ENCODE data around the gene CMTM1.

The CMTM1 gene

DNA sequence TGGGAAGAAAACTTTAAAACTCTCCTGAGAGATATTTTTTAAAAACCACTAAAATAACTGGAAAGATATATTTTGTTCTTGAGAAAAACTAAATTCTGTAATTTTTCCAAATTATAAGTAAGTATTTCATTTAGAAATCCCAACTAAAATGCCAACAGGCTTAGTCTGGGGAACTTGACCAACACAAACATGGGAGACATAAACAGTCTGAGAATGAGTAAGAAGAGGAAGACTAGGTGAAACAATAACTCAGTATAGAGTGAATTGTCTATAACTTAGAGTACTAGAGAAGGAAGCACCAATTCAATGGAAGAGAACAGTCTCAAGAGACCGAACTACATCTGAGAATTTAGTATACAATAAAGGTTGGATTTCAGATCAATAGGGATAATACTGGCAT is 2.9 kb downstream of the CMTM1 start:
- Histone ChIP-seq H3K9me2 (replicated peaks; ENCODE audit: insufficient read depth, low read length) (no peaks in the 10 kb centered on the region), H3K9me3 (ENCODE audit: insufficient read depth, low read length) (no peaks in the 10 kb centered on the region), H3F3A (ENCODE audit: insufficient read depth) (peaks cover 10% of the 10 kb centered on the region; the same call in 1 of the 2 replicates), H3K9ac (ENCODE audit: low read length) (no peak overlapping the region), H3K79me2 (ENCODE audit: insufficient read depth, low read length) (no peaks in the 10 kb centered on the region), H3K27me3 (ENCODE audit: low read length) (no peaks in the 10 kb centered on the region), H4K20me1 (ENCODE audit: low read depth, low read length) (no peaks in the 10 kb centered on the region), H3K4me3 (ENCODE audit: insufficient read depth, low read length, poor library complexity, severe bottlenecking) (no peak overlapping the region), H3K4me2 (ENCODE audit: low read depth, low read length, poor library complexity, severe bottlenecking) (no peak overlapping the region), H2AFZ (ENCODE audit: low read depth, low read length, severe bottlenecking) (no peak overlapping the region), H3K27ac (ENCODE audit: low read depth, low read length) (no peak overlapping the region), H3K36me3 (ENCODE audit: low read length) (peaks cover 15% of the 10 kb centered on the region)
- TF ChIP-seq, protein P1, sequence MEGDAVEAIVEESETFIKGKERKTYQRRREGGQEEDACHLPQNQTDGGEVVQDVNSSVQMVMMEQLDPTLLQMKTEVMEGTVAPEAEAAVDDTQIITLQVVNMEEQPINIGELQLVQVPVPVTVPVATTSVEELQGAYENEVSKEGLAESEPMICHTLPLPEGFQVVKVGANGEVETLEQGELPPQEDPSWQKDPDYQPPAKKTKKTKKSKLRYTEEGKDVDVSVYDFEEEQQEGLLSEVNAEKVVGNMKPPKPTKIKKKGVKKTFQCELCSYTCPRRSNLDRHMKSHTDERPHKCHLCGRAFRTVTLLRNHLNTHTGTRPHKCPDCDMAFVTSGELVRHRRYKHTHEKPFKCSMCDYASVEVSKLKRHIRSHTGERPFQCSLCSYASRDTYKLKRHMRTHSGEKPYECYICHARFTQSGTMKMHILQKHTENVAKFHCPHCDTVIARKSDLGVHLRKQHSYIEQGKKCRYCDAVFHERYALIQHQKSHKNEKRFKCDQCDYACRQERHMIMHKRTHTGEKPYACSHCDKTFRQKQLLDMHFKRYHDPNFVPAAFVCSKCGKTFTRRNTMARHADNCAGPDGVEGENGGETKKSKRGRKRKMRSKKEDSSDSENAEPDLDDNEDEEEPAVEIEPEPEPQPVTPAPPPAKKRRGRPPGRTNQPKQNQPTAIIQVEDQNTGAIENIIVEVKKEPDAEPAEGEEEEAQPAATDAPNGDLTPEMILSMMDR (IDR thresholded peaks at IDR 0.05; ENCODE audit: insufficient read depth, low read length, poor library complexity, severe bottlenecking), result no peak
- no peak for TF ChIP-seq EZH2phosphoT487 (conservative IDR thresholded peaks at IDR 0.05; ENCODE audit: low read length)

- TF ChIP-seq, protein P1 (IDR thresholded peaks at IDR 0.05; ENCODE audit: insufficient read depth, low read length, poor library complexity, severe bottlenecking), result no peak
- TF ChIP-seq EZH2phosphoT487 (conservative IDR thresholded peaks at IDR 0.05; ENCODE audit: low read length), result no peak
- no peaks in the 10 kb centered on the region for H4K20me1 ChIP-seq (ENCODE audit: low read depth, low read length)
- H3K9me3 ChIP-seq (ENCODE audit: insufficient read depth, low read length), result no peaks in the 10 kb centered on the region
- peaks cover 14% of the 10 kb centered on the region for H3K36me3 ChIP-seq (ENCODE audit: low read length)
- no peak overlapping the region for H2AFZ ChIP-seq (ENCODE audit: low read depth, low read length, severe bottlenecking)
- H3K4me2 ChIP-seq (ENCODE audit: low read depth, low read length, poor library complexity, severe bottlenecking), result no peak overlapping the region
- H3F3A ChIP-seq (ENCODE audit: insufficient read depth), result peaks cover 10% of the 10 kb centered on the region; the same call in 1 of the 2 replicates
- H3K4me3 ChIP-seq (ENCODE audit: insufficient read depth, low read length, poor library complexity, severe bottlenecking), result no peak overlapping the region
- H3K9me2 ChIP-seq (replicated peaks; ENCODE audit: insufficient read depth, low read length), result no peaks in the 10 kb centered on the region
- no peaks in the 10 kb centered on the region for H3K27me3 ChIP-seq (ENCODE audit: low read length)
- H3K79me2 ChIP-seq (ENCODE audit: insufficient read depth, low read length), result no peaks in the 10 kb centered on the region
- H3K9ac ChIP-seq (ENCODE audit: low read length), result no peak overlapping the region
- H3K27ac ChIP-seq (ENCODE audit: low read depth, low read length), result no peak overlapping the region
These were observed 3.7 kb downstream of the CMTM1 start for GRCh38 chr16:66569827-66570405.

- peaks cover 10% of the 10 kb centered on the region; the same call in 1 of the 2 replicates for H3F3A ChIP-seq (ENCODE audit: insufficient read depth)
- no peaks in the 10 kb centered on the region for H4K20me1 ChIP-seq (ENCODE audit: low read depth, low read length)
- H3K27ac ChIP-seq (ENCODE audit: low read depth, low read length), result no peak overlapping the region
- no peak overlapping the region for H2AFZ ChIP-seq (ENCODE audit: low read depth, low read length, severe bottlenecking)
- no peaks in the 10 kb centered on the region for H3K79me2 ChIP-seq (ENCODE audit: insufficient read depth, low read length)
- H3K4me3 ChIP-seq (ENCODE audit: insufficient read depth, low read length, poor library complexity, severe bottlenecking), result no peak overlapping the region
- peaks cover 8% of the 10 kb centered on the region; the same call in 1 of the 2 replicates for H3K36me3 ChIP-seq (ENCODE audit: low read length)
- no peaks in the 10 kb centered on the region for H3K9me3 ChIP-seq (ENCODE audit: insufficient read depth, low read length)
- no peaks in the 10 kb centered on the region for H3K9me2 ChIP-seq (replicated peaks; ENCODE audit: insufficient read depth, low read length)
- H3K9ac ChIP-seq (ENCODE audit: low read length), result no peak overlapping the region
- no peak overlapping the region for H3K4me2 ChIP-seq (ENCODE audit: low read depth, low read length, poor library complexity, severe bottlenecking)
- no peaks in the 10 kb centered on the region for H3K27me3 ChIP-seq (ENCODE audit: low read length)
- no peak for TF ChIP-seq EZH2phosphoT487 (conservative IDR thresholded peaks at IDR 0.05; ENCODE audit: low read length)
- TF ChIP-seq, protein P1 (IDR thresholded peaks at IDR 0.05; ENCODE audit: insufficient read depth, low read length, poor library complexity, severe bottlenecking), result no peak
These were observed 6.1 kb downstream of the CMTM1 start for GRCh38 chr16:66572356-66572755.

All from SU-DHL-6 (cell line).